Fibroblast of pulmonary artery (primary cell): Measurements from ENCODE around the gene BTBD2.
A peak's percentile ranks its signal among the peaks of the same experiment; 100 is the strongest.

ENCODE experiments used
- DNase-seq: peaks from one replicate; pipeline ENCODE4 v3.0.0-alpha.2; 2010; ENCODE audit warnings: low read depth
- H3K4me3 ChIP-seq: replicated peaks from 2 replicates; pipeline ENCODE4 v1.5.1; 2011; ENCODE audit warnings: low read depth, mild to moderate bottlenecking, control low read depth, low read length, moderate library complexity
- TF ChIP-seq, protein P1 (sequence below): IDR thresholded peaks from 2 replicates; pipeline ENCODE4 v1.5.1; 2011; ENCODE audit warnings: mild to moderate bottlenecking, control low read depth, low read length, inconsistent platforms; ENCODE audit errors: missing control alignments

Gene BTBD2

DNA sequence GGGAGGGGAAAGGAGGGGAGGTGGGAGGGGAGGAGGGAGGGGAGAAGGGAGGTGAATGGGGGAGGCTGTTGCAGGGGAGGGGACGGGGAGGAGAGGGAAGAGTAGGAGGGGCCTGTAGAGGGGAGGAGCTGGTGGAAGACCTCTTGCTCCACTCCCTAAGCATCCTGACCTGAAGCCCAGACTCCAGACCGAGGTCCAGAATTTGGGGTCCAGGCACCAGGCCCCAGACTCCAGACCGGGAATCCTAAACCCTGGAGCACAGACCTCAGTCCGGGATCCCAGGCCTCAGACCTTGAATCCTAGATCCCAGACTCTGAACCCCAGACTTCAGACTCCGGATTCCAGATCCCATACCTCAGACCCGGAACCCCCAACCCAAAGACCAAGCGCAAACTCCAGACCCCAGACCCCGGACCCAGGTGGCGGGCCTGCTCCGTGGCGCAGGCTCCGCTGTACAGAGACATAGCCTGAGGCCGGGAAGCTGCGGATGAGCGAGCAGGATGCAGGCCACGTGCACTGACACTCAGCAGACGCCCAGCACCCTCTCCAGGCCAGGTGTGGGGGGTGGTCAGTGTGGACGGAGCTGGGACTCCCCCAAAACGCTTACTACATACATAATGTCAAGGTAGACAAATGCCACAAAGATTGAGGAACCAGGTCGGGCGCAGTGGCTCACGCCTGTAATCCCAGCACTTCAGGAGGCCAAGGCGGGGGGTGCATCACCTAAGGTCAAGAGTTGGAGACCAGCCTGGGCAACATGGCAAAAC, 710 bp upstream of the BTBD2 start:
- peak; percentile 86 for DNase-seq
- H3K4me3 ChIP-seq = peak overlapping the region; percentile 42

DNA sequence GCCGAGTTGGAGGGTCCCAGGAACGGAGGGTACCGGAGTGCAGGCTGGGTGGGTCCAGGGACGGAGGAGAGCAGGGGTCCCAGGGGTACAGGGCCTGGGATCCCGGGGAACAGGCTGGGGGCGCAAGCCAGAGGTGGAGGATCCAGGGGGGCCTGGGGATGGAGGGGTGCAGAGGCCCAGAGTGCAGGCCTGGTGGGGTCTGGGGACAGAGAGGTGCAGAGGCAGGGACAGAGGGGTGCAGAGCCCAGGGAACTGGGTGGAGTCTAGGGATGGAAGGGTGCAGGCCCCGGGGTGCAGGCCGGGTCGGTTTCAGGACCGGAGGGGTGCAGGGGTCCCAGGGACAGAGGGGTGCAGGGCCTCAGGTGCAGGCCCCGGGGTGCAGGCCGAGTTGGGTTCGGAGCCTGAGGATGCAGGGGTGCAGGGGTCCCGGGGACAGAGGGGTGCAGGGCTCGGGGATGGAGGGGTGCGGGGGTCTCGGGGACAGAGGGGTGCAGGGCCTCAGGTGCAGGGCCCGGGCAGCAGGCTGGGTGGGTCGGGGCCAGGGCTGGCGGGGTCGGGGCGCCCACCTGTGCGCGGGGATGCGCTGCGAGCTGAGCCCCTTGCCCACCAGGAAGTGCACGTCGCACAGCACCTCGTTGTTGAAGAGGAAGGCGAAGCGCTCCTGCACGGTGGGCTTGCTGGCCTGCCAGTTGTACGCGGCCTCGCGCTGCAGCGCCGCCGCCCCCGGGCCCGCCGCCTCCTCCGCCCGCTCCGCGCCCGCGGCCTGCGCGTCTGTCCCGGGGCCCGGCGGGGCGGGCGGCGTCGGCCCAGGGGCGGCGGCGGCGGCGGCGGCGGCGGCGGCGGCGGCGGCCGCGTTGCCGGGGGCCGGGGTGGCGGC, 545 bp downstream of the BTBD2 start:
- DNase-seq = no peak
- peak overlapping the region; percentile 58 for H3K4me3 ChIP-seq

More for the DNA sequence above, 710 bp upstream of the BTBD2 start:
- TF ChIP-seq, protein P1, sequence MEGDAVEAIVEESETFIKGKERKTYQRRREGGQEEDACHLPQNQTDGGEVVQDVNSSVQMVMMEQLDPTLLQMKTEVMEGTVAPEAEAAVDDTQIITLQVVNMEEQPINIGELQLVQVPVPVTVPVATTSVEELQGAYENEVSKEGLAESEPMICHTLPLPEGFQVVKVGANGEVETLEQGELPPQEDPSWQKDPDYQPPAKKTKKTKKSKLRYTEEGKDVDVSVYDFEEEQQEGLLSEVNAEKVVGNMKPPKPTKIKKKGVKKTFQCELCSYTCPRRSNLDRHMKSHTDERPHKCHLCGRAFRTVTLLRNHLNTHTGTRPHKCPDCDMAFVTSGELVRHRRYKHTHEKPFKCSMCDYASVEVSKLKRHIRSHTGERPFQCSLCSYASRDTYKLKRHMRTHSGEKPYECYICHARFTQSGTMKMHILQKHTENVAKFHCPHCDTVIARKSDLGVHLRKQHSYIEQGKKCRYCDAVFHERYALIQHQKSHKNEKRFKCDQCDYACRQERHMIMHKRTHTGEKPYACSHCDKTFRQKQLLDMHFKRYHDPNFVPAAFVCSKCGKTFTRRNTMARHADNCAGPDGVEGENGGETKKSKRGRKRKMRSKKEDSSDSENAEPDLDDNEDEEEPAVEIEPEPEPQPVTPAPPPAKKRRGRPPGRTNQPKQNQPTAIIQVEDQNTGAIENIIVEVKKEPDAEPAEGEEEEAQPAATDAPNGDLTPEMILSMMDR = no peak

DNA sequence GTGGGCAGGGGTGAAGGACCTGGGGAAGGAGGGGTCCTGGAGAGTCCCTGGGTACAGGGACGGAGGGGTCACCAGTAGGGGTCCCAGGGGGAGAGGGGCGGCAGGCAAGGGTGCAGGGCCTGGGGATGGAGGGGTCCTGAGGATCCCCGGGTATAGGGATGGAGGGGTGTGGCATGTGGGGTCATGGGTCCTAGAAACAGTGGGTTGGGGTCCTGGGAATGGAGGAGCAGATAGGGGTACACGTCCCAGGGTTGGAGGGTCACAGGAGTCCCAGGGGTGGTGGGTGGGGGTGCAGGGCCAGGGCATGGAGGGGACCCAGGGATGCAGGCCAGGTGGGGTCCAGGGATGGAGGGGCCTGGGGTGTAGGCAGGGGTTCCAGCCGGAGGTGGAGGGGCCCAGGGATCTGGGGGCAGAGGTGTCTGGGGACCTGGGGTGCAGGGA, 1.4 kb downstream of the BTBD2 start:
- H3K4me3 ChIP-seq = peak overlapping the region; percentile 58
- TF ChIP-seq, protein P1 = no peak
- DNase-seq = no peak

More for the DNA sequence above, 545 bp downstream of the BTBD2 start:
- TF ChIP-seq, protein P1 = no peak

DNA sequence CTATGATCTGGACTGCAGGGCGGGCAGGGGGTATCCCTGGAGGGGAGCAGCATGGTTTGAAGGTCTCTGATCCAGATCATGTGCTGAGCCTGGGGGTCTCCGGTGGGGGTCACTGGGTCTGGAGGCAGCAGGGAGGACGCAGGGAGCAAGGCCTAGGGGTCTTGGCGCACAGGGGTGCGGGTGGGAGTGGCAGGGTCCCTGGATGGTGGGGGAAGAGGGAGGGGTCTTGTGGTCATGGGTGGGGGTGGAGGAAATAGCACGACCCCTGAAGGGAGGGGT, 1.9 kb downstream of the BTBD2 start:
- DNase-seq = no peak
- H3K4me3 ChIP-seq = no peak overlapping the region
- TF ChIP-seq, protein P1 = no peak

DNA sequence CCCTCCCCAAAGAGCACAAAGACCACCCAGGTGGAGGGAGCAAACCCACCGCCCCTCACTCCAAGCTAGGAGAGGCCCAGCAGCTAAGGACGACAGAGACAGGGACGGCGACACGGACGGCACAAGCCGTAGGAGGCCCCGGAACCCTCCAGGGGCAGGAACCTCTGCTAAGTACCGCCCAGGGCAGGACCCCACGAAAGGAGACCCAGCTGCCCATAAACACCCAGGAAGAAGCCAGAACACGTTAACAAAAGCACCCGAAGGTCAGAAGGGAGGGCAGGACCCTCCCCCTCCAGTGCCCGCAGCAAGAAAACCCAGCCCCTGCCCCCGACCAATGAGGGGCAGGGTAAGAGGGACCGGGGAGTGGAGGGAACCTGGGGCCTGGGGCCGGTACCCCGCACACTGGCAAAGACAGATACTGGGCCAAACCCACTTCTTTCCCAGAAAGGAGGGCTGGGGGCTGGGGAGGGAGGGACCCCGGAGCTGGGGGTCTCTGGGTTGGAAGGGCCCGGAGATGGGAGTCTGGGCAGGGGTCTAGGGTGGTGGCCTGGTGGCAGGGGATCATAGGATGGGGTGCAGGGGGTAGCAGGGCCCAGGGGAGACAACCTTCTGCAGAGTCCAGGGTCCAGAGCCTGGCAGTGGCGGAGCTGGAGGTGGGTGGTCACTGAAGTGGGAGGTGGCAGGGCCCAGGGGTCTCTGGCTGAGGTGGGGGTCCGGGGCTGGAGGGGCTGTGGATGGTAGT, 2.4 kb downstream of the BTBD2 start:
- no peak for DNase-seq
- TF ChIP-seq, protein P1 = no peak
- H3K4me3 ChIP-seq = no peak overlapping the region

DNA sequence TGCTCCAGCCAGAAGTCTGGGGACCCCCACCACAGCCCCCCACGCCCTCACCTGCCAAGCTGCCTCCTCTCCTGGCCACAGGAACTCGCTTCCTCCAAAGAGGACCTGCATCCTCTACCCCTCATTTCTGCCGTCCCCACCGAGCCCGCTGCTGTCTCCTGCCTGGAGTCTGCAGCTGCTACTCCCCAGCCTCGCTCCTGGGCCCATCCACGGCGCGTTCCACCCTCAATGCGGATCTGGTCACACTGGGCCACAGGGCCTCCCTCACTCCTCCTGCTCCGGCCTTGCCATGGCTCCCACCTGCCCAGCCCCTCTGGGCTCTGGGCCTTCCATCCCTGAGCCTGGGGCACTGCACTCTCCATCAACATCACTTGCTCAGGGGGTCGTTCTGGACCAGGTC, 4.3 kb downstream of the BTBD2 start:
- no peak overlapping the region for H3K4me3 ChIP-seq
- DNase-seq = no peak
- TF ChIP-seq, protein P1 = no peak
